ENCODE results near the gene CRYBG1.
"Not testable (repeated sequence)": the region's sequence is repeated elsewhere in the genome, so short reads cannot be mapped to it uniquely, and the experiment has no call there.

- TF ChIP-seq CTCF (conservative IDR thresholded peaks at IDR 0.05); ZFX (IDR thresholded peaks at IDR 0.05): not testable (repeated sequence)
Measured at GRCh38 chr6:106515582-106515981, 155.1 kb downstream of the CRYBG1 start.
